ENCODE measurements around the gene KCNC2. TPM values are rescaled to one million over a fixed set of nuclear protein-coding genes. Genes with fewer than 3 reads are reported as not detected.

Gene KCNC2
- total RNA-seq, 1 donor from 2014 or later: not detected

DNA sequence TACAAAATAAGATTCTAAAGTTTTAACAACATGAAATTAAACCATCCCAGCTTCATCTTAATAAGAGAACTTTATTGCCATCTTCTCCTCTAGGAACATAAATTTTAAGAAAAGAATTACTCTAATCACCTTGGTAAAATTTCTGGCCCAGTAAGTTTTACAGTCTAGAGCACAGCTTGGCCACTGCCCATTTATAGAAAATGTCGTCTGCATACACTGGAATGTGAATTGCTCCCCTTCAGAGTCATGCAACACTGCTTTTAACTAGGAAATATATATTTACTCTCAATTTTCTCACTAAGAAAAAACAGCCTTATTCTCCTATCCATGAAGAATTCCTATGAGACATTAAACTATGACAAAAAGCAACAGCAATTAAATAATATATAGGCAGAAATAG is 48.2 kb downstream of the KCNC2 start:
- DNase-seq (ENCODE audit: low spot score): no peak

- DNase-seq (ENCODE audit: low spot score): no peak
Measured at GRCh38 chr12:75157385-75157784, 52.3 kb downstream of the KCNC2 start.

DNA sequence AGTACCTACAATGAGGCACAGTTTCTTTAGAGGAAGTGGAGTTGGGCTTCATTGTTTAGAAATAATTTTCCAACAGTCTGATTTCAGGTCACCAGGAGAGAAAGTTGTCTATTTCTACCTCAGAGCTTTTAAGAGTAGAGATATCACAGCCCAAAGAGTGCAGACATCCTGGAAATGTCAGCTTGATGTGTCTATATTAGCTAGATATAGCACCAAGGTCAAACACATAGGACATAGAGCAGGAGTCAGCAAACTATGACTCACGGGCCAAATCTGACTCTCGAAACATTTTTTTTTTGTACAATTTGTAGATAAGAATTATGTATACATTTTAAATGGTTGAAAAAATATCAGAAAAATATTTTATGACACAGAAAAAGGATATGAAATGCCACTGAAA is 53.7 kb downstream of the KCNC2 start:
- DNase-seq (ENCODE audit: low spot score): no peak

DNA sequence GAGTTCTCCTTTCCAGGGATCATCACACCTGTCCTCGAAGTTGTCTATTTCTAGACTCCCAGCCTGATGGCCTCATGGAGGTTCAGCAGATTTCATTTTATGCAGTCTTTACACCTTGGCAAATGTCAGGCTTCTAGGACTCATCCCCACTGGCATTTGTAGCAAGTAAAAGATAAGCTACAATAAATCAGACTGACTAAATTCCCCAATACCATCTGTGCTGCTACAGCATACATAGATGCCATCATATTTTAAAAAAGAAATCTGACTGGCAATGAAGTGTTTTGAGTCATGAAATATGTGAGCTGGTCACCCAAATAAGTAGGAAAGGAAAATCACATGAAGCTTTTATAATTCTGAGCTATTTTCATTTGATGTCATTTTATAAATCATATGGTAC is 55.3 kb downstream of the KCNC2 start:
- no peak for DNase-seq (ENCODE audit: low spot score)

DNA sequence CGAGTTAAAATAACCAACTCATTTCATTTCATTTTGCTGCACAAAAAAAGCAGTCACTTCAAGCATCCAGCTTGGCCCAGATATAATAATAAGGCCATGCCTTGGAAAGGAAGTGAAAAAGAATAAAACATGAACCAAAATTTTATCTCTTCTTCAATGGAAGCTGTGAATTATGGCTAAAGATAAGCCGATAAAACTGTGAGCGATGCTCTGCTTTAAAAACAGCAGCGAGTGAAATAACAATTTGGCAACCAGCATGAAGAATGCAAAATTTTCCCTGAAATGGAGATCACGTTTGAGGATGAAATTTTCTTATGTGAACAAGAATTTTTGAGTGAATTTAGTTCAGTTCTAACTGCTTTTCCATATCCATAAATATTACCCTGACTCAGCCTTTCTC is 70.4 kb downstream of the KCNC2 start:
- no peak for DNase-seq (ENCODE audit: low spot score)

- no peak for DNase-seq (ENCODE audit: low spot score)
Measured at GRCh38 chr12:75137896-75138295, 71.7 kb downstream of the KCNC2 start.

- DNase-seq (ENCODE audit: low spot score): no peak
Measured at GRCh38 chr12:75135026-75135425, 74.6 kb downstream of the KCNC2 start.

DNA sequence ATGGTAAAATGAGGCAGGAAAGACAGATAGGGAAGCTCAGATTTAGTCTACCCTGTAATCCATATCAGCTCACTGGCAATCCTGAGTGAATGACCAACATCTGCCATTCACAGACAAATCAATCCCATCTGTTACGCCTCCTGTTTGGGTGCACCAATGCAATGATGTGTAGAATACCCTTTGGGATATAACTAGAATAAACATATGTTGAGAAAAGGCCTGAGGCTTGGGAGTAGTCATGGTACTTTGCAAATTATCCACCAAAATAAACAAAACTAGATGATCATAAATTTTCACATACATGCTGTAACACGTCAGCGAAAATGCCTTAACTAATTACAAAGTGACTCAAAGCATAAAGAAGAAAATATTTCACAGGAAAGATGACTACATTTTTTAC is 78.8 kb downstream of the KCNC2 start:
- DNase-seq (ENCODE audit: low spot score): no peak

GRCh38 chr12:75129275-75129674 is 80.4 kb downstream of the KCNC2 start:
- DNase-seq (ENCODE audit: low spot score): no peak

DNA sequence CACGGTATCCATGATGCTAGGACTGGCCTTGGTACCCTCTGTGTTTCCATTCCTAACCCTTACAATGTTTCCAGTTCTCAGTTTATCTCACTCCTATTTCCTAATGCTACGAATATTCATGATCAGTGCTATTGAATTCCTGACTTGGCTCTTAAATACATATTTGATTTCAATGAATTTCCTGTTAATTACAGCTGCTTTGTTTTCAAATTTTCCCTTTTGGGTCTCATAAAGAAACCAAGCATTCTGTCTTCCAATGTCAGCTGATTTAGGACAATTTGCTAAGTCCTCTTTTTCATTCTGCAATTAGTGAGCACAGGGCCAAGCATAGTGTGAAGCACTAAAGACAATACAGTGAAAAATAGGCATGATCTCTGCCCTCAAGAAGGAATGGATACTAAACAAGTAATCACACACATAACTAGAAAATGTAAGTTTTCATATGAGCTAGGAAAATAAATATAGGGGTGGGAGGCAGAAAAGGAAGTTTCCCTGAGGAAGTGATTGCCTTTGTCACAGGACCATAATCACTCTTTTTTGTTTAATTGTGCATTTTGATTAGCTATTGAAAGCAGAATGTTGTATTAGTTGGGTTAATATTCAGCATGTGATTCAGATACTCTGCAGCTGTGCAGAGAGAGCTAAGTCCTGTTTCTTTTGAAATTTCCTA is 88.5 kb downstream of the KCNC2 start:
- DNase-seq (ENCODE audit: low spot score): no peak

GRCh38 chr12:75120311-75120711 is 89.3 kb downstream of the KCNC2 start:
- no peak for DNase-seq (ENCODE audit: low spot score)

DNA sequence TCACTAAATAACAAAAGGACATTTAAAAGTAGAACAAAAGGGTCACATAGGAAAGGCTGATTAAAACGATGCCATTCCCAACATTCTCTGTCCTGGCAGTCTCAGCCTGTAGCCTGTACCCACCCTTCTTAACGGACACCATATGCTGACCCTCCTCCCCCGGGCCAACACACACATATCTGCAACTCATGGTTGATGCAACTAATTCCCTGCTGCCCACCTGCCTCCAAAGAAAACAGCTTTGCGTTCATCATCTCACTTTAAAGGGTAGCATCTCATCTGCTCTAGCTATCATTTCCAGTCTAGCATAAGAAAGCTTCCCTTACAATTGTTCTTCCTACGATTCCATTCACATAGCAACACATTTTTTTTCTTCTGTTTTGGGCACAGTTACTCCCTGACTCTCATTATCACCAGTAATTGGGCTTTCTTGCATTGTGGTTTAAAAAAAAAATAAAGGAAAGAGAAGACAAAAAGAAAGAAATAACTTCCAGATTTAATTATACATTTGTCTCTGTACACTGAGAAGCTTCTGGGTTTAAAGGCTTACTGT is 92.9 kb downstream of the KCNC2 start:
- DNase-seq (ENCODE audit: low spot score): no peak

GRCh38 chr12:75115748-75116147 is 93.9 kb downstream of the KCNC2 start:
- DNase-seq (ENCODE audit: low spot score): no peak

DNA sequence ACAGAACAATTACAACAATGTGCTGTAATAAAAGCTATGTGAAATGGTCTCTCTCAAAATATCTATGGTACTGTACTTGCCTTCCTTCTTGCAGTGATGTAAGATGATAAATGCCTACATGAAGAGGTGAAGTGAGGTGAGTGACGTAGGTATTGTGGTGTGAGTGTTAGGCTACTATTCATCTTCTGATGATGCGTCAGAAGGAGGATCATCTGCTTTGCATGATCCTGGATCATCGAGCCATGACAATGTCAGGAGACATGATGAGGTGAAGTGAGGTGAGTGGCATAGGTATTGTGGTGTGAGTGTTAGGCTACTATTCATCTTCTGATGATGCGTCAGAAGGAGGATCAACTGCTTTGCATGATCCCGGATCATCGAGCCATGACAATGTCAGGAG is 105.8 kb downstream of the KCNC2 start:
- no peak for DNase-seq (ENCODE audit: low spot score)

DNA sequence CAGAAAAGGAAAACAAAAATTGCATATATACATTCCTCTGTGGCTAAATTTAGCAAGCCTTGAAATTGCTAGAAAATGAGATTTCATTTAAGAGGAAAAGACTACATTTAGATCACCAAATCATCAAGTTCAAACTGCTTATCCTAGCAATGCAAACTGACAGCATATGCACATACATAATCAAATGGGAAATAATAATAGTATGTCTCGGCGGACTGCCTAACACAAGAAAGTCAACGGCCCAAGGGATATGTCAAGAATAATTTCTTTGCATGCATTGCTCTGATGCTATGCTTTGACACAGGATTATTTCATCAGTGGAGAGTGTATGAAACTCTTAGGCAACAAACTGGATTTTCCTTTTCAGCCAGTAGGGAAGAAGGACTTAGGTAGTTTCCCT is 107.9 kb downstream of the KCNC2 start:
- no peak for DNase-seq (ENCODE audit: low spot score)

DNA sequence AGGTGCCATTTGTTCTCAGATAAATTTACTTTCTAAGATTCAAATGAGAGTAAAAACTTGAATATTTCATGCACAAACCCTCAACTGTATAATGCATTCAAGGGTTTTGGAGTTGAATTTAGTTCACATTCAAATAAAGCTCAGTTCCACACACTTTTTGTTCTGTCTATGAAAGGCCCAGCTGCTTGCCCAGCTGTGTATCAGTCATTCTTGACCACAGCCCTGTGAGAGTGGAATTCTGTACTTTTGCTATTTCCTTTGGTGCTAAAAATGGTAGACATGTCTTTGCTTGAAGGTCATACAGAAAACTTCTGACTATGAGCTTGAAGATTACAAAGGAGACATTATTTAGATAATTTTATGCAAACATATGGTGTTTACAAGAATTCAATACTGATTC is 110.4 kb downstream of the KCNC2 start:
- DNase-seq (ENCODE audit: low spot score): no peak

DNA sequence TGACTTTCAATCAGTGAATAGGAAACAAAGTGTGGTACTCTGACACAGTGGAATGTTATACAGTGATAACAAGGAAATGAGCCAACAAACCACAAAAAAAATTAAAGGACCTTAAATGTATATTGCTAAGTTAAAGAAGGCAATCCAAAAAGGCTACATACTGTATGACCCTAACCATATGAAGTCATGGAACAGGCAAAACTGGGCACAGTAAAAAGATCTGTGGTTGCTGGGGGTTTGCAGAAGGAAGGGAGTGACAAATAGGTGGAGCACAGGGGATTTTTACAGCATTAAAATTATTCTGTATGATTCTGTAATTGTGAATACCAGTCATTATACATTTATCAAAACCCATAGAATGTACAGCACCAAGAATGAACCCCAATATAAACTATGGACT is 112.6 kb downstream of the KCNC2 start:
- DNase-seq (ENCODE audit: low spot score): no peak

DNA sequence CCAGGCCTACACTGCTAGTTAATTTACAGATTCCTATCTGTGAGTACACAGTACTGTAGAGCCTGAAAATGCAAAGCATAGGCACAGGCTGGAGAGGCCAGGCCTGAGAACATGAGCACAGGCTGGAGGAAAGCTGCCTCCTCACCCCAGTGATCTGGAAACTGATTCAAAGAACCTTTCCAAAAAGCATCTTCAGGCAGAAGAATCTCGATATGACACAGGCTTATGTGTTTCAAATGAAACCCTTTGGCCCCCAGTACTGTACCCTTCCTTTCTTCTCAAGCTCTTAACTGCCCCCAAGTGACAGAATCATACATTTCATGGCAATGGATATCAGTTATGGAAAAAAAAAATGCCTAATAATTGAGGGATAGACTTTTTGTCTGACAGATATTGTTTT is 122.0 kb downstream of the KCNC2 start:
- no peak for DNase-seq (ENCODE audit: low spot score)

GRCh38 chr12:75086091-75087038 is 123.3 kb downstream of the KCNC2 start:
- no peak for DNase-seq (ENCODE audit: low spot score)

- DNase-seq (ENCODE audit: low spot score): no peak
Measured at GRCh38 chr12:75081305-75081704, 128.3 kb downstream of the KCNC2 start.

DNA sequence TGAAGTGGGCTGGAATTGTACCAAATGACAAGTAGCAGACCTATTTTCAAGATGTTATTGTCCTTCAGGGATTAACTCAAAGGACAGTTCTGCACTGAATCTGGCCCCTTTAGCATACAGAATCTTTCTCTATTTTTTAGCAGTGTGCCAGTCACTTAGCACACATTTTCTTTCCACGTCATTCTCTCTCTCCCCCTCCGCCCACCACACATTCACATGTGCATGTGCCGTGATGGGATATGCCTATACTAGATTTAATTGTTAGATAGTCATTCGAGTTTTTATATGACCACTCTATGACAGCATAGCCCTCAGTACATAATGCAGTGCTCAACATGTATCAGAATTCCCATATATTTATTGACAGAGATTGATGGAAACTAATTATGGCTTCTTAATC is 129.1 kb downstream of the KCNC2 start:
- no peak for DNase-seq (ENCODE audit: low spot score)

DNA sequence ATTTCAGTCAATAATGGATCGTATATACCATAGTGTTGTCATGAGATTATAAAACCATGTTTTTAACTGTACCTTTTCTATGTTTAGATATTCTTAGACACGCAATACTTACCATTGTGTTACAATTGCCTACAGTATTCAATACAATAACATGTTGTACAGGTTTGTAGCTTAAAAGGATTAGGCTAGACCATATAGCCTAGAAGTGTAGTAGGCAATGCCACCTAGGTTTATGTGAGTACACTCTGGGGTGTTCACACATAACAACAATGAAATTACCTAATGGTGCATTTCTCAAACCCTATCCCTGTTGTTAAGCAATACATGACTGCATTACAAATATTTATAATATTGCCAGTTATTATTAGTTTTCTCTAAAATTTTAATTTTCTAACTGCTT is 144.2 kb downstream of the KCNC2 start:
- DNase-seq (ENCODE audit: low spot score): no peak

GRCh38 chr12:75062691-75063090 is 146.9 kb downstream of the KCNC2 start:
- no peak for DNase-seq (ENCODE audit: low spot score)

Data from ureter (tissue), 1 donor.